Right renal pelvis (tissue), 4 donors: ENCODE data around the gene TMEM63A. TPM values are rescaled to one million over a fixed set of nuclear protein-coding genes. Genes with fewer than 3 reads are reported as not detected.
"Not testable (repeated sequence)": the region's sequence is repeated elsewhere in the genome, so short reads cannot be mapped to it uniquely, and the experiment has no call there.

Source experiments
- DNase-seq, 4 donors: peaks; one replicate each; pipeline ENCODE4 v3.0.0-alpha.2; 2013; ENCODE audit warnings: low read depth in 4 of 4, low spot score in 3 of 4, missing footprints in 1 of 4
- polyA plus RNA-seq, 4 donors: library from polyadenylated mRNA; unstranded; fragments of 120-200 nt; gene quantifications; one replicate each; pipeline ENCODE4 v1.2.1, GENCODE V29; 2013; ENCODE audit not compliant: insufficient read length in 4 of 4

Gene TMEM63A
- polyA plus RNA-seq, 4 donors, result 41.8 to 62.8 (median 47.9) TPM

DNA sequence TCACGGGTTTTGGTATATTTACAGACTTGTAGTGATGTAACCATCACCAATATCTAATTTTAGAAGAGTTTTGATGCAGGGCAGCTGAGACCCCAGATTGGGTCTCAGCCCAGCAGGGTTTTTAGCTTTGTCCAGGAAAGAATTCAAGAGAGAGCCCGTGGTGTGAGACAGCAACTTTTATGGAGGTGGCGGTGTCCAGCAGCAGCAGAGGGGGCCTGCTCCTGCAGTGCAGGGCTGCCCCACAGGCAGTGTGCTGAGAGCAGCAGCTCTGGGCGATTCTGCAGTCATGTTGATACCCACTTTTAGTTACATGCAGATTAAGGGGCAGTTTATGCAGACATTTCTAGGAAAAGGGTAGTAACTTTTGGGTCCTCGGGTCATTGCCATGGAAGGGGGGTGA, 74.0 kb downstream of the TMEM63A start:
- no peak for DNase-seq

DNA sequence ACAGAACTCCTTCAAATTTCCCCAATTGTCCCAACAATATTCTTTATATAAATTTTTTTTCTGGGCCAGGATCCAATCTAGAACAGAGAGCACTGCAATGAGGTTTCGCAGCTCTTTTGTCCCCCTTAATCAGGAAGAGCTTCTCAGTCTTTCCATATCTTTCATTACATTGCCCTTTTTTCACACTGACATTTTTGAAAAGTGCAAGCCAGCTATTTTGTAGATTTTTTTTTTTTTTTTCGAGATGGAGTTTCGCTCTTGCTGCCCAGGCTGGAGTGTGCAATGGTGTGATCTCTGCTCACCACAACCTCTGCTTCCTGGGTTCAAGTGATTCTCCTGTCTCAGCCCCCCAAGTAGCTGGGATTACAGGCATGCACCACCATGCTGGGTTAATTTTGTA, 75.4 kb downstream of the TMEM63A start:
- DNase-seq, result not testable (repeated sequence)

DNA sequence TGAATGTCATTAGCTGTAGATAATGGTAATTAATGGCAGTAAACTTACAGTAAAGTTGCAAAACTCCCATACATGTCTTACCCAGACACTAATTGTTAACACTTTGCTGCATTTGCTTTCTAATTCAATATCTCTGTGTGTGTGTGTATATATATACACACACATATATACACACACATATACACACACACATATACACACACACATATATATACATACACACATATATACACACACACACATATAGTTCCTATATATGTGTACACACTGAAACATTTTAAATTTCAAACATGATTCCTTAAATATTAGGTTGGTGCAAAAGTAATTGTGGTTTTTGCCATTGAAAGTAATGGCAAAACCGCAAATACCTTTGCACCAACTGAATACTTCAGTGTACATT, 75.9 kb downstream of the TMEM63A start:
- no peak for DNase-seq

DNA sequence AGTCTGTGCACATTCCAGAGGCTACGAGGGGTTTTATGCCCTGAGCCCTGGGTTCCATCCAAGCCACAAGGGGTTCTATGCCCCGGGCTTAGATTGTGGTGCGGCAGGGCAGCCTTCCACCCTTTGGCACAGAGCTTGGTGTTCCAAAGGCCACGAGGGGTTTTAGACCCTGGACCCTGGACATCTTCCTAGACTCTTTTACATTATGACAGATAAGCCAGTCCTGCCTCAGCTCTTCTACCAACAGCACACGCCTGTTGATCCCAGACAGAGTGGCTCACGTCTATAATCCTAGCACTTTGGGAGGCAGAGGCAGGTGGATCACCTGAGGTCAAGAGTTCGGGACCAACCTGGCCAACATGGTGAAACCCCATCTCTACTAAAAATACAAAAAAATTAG, 81.0 kb downstream of the TMEM63A start:
- not testable (repeated sequence) for DNase-seq

DNA sequence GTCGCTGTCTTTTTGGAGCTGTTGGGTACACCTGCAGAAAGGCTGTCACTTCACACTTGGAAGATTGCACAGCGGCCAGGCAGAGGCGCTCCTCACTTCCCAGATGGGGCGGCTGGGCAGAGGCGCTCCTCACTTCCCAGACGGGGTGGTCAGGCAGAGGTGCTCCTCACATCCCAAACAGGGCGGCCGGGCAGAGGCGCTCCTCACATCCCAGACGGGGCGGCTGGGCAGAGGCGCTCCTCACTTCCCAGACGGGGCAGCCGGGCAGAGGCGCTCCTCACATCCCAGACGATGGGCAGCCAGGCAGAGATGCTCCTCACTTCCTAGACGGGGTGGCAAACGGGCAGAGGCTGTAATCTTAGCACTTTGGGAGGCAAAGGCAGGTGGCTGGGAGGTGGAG, 86.1 kb downstream of the TMEM63A start:
- not testable (repeated sequence) for DNase-seq

Other genes starting within 250 kb of the TMEM63A start
- 100 to 1,000 TPM in 3 of 4 donors, 10 to 100 TPM in 1; 96.6 to 129 (median 117) TPM for gene ENAH, start 229.3 kb downstream of the TMEM63A start, polyA plus RNA-seq
- gene SRP9, start 104.6 kb downstream of the TMEM63A start, polyA plus RNA-seq, result 100 to 1,000 TPM; 430 to 570 (median 534) TPM
- 10 to 100 TPM; 56.2 to 68.8 (median 62.7) TPM for gene EPHX1, start 72.3 kb downstream of the TMEM63A start, polyA plus RNA-seq
- gene LEFTY1, start 6.8 kb upstream of the TMEM63A start, polyA plus RNA-seq, result 1 to 10 TPM; 2.8 to 7.3 (median 5.3) TPM
- 10 to 100 TPM; 44.0 to 54.4 (median 51.1) TPM for gene PYCR2, start 41.9 kb upstream of the TMEM63A start, polyA plus RNA-seq
- gene LEFTY2, start 58.8 kb upstream of the TMEM63A start, polyA plus RNA-seq, result 1 to 10 TPM in 3 of 4 donors, under 1 TPM in 1; 0.91 to 2.2 (median 1.4) TPM
- 10 to 100 TPM; 21.6 to 27.9 (median 26.1) TPM for gene SDE2, start 117.0 kb upstream of the TMEM63A start, polyA plus RNA-seq
- gene H3-3A, start 180.3 kb upstream of the TMEM63A start, polyA plus RNA-seq, result 1,000 to 10,000 TPM; 1,338 to 1,630 (median 1,584) TPM